ENCODE results near the gene LINGO1.

GRCh38 chr15:77608774-77609173 lies 23.9 kb downstream of the LINGO1 start:
- no peak for TF ChIP-seq POLR2A (IDR thresholded peaks at IDR 0.05)
- no peak for TF ChIP-seq CTCF (IDR thresholded peaks at IDR 0.05)
